ENCODE measurements around the gene INTS3.
"Not testable (repeated sequence)": the region's sequence is repeated elsewhere in the genome, so short reads cannot be mapped to it uniquely, and the experiment has no call there.

- not testable (repeated sequence) for TF ChIP-seq EZH2 (optimal IDR thresholded peaks at IDR 0.05; ENCODE audit: low read depth, low read length); CTCF (IDR thresholded peaks at IDR 0.05; ENCODE audit: low read length); EZH2phosphoT487 (IDR thresholded peaks at IDR 0.05; ENCODE audit: low read length)
These were observed 54.8 kb downstream of the INTS3 start for GRCh38 chr1:153782648-153783047.
